Uterus (tissue), 4 donors: ENCODE measurements around the gene CPEB3. TPM values are rescaled to one million over a fixed set of nuclear protein-coding genes. Genes with fewer than 3 reads are reported as not detected.

Experiments used
- DNase-seq, 2 donors: peaks; one replicate each; pipeline ENCODE4 v3.0.0-alpha.2; 2019 to 2020
- H3K27ac ChIP-seq, 2 donors: fragments of 200-600 bp; sonication (generic); 1 replicate in 1 of 2; 2 replicates in 1 of 2; pipeline ENCODE4 v1.5.1; 2016 to 2018
- H3K27me3 ChIP-seq, 2 donors: fragments of 200-600 bp; sonication (generic); one replicate each; pipeline ENCODE4 v1.5.1; 2018 to 2019; ENCODE audit warnings: control low read depth in 1 of 2
- H3K36me3 ChIP-seq, 2 donors: fragments of 200-600 bp; sonication (generic); one replicate each; pipeline ENCODE4 v1.5.1; 2019; ENCODE audit warnings: control low read depth in 1 of 2
- H3K4me1 ChIP-seq, 2 donors: fragments of 200-600 bp; sonication (generic); one replicate each; pipeline ENCODE4 v1.5.1; 2018 to 2019; ENCODE audit warnings: control low read depth in 1 of 2
- H3K4me3 ChIP-seq, 2 donors: fragments of 200-600 bp; sonication (generic); 1 replicate in 1 of 2; 2 replicates in 1 of 2; pipeline ENCODE4 v1.5.1; 2018 to 2019; ENCODE audit warnings: mild to moderate bottlenecking in 1 of 2
- H3K9me3 ChIP-seq, 2 donors: fragments of 200-600 bp; sonication (generic); one replicate each; pipeline ENCODE4 v1.5.1; 2019; ENCODE audit warnings: control low read depth in 1 of 2
- POLR2A ChIP-seq, 2 donors: fragments of 450-650 bp; IDR thresholded peaks; one replicate each; pipeline ENCODE4 v1.6.1; 2016; ENCODE audit warnings: antibody characterized with exemption in 2 of 2, mild to moderate bottlenecking in 1 of 2, moderate library complexity in 1 of 2
- intact Hi-C: fragments of 100-400 bp; cut with DNase I; formaldehyde crosslinking; loops from one replicate; pipeline ENCODE4 v1.15.1; 2023; ENCODE audit warnings: low total_unique reads
- total RNA-seq, 4 donors: library from RNA; depleted of rRNA in 3 of 4; stranded (reverse); fragments of >200 nt in 3 of 4; gene quantifications; one replicate each; pipeline versions ENCODE4 v1.1.0 to v1.2.4, GENCODE V29; 2014 to 2023
- TF ChIP-seq, protein P1 (sequence below), 4 experiments: fragments of 200-600 bp in 2 of 4; fragments of 450-650 bp in 2 of 4; sonication (generic) in 2 of 4; IDR thresholded peaks; one replicate each; pipeline ENCODE4 v1.5.1; 2016 to 2019; ENCODE audit warnings: antibody characterized with exemption in 4 of 4, mild to moderate bottlenecking in 2 of 4, moderate library complexity in 1 of 4
- donor health status: DM: yes; HTN: yes; CAD: no.

Gene CPEB3
- total RNA-seq, 4 donors from 2014 or later = 2.6 to 5.4 (median 3.7) TPM

GRCh38 chr10:92181575-92181974 is 109.3 kb downstream of the CPEB3 start:
- H3K4me1 ChIP-seq = no peaks in the 10 kb centered on the region
- intact Hi-C loops = no loop called here
- no peak overlapping the region for H3K4me3 ChIP-seq
- no peaks in the 10 kb centered on the region for H3K9me3 ChIP-seq
- no peaks in the 10 kb centered on the region for H3K27me3 ChIP-seq
- no peak for DNase-seq
- no peak for TF ChIP-seq POLR2A (IDR thresholded peaks at IDR 0.05)
- TF ChIP-seq, protein P1, sequence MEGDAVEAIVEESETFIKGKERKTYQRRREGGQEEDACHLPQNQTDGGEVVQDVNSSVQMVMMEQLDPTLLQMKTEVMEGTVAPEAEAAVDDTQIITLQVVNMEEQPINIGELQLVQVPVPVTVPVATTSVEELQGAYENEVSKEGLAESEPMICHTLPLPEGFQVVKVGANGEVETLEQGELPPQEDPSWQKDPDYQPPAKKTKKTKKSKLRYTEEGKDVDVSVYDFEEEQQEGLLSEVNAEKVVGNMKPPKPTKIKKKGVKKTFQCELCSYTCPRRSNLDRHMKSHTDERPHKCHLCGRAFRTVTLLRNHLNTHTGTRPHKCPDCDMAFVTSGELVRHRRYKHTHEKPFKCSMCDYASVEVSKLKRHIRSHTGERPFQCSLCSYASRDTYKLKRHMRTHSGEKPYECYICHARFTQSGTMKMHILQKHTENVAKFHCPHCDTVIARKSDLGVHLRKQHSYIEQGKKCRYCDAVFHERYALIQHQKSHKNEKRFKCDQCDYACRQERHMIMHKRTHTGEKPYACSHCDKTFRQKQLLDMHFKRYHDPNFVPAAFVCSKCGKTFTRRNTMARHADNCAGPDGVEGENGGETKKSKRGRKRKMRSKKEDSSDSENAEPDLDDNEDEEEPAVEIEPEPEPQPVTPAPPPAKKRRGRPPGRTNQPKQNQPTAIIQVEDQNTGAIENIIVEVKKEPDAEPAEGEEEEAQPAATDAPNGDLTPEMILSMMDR (IDR thresholded peaks at IDR 0.05) = peak in 1 of 4 experiments; percentile 16
- no peaks in the 10 kb centered on the region for H3K36me3 ChIP-seq
- H3K27ac ChIP-seq = no peak overlapping the region

GRCh38 chr10:92180399-92180798 is 110.5 kb downstream of the CPEB3 start:
- Histone ChIP-seq H3K27me3 (no peaks in the 10 kb centered on the region), H3K27ac (no peak overlapping the region), H3K4me3 (no peak overlapping the region), H3K36me3 (no peaks in the 10 kb centered on the region), H3K9me3 (no peaks in the 10 kb centered on the region), H3K4me1 (no peaks in the 10 kb centered on the region)
- no peak for DNase-seq
- TF ChIP-seq, protein P1 (IDR thresholded peaks at IDR 0.05) = no peak
- TF ChIP-seq POLR2A (IDR thresholded peaks at IDR 0.05) = no peak
- intact Hi-C loops = no loop called here

GRCh38 chr10:92177546-92177945 is 113.3 kb downstream of the CPEB3 start:
- no peaks in the 10 kb centered on the region for H3K4me1 ChIP-seq
- intact Hi-C loops = no loop called here
- DNase-seq = no peak
- no peak overlapping the region for H3K4me3 ChIP-seq
- H3K9me3 ChIP-seq = no peaks in the 10 kb centered on the region
- H3K27me3 ChIP-seq = no peaks in the 10 kb centered on the region
- no peak overlapping the region for H3K27ac ChIP-seq
- TF ChIP-seq POLR2A (IDR thresholded peaks at IDR 0.05) = no peak
- TF ChIP-seq, protein P1 (IDR thresholded peaks at IDR 0.05) = no peak
- H3K36me3 ChIP-seq = no peaks in the 10 kb centered on the region

DNA sequence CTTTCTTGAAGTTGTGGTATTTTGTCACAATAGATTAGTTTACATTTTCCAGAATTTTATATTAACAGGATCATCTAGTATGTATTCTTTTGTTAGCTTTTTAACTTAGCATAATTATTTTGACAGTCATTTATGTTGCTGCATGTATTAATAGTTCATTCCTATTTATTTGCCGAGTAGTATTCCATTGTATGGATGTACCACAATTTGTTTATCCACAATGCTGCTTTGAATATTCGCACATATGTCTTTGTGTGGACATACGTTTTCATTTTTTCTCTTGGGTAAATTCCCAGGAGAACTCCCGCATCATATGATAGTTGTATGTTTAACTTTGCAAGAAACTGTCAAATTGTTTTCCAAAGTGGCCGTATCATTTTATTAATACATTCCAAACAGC is 115.7 kb downstream of the CPEB3 start:
- intact Hi-C loops = no loop called here
- no peak for DNase-seq
- H3K27ac ChIP-seq = no peak overlapping the region
- no peaks in the 10 kb centered on the region for H3K36me3 ChIP-seq
- H3K4me3 ChIP-seq = no peak overlapping the region
- TF ChIP-seq POLR2A (IDR thresholded peaks at IDR 0.05) = no peak
- TF ChIP-seq, protein P1 (IDR thresholded peaks at IDR 0.05) = no peak
- no peaks in the 10 kb centered on the region for H3K9me3 ChIP-seq
- no peaks in the 10 kb centered on the region for H3K27me3 ChIP-seq
- H3K4me1 ChIP-seq = no peaks in the 10 kb centered on the region

- H3K27me3 ChIP-seq = no peaks in the 10 kb centered on the region
- no peak overlapping the region for H3K4me3 ChIP-seq
- no peak for TF ChIP-seq POLR2A (IDR thresholded peaks at IDR 0.05)
- TF ChIP-seq, protein P1 (IDR thresholded peaks at IDR 0.05) = no peak
- intact Hi-C loops = no loop called here
- no peaks in the 10 kb centered on the region for H3K36me3 ChIP-seq
- H3K4me1 ChIP-seq = no peaks in the 10 kb centered on the region
- DNase-seq = no peak
- no peaks in the 10 kb centered on the region for H3K9me3 ChIP-seq
- H3K27ac ChIP-seq = no peak overlapping the region
Observed at GRCh38 chr10:92173996-92174395, 116.9 kb downstream of the CPEB3 start.
